CD4-positive, alpha-beta T cell treated with Interleukin-17A for 1 hour (primary cell): ENCODE data around the gene GSG1.
"Not testable (repeated sequence)": the region's sequence is repeated elsewhere in the genome, so short reads cannot be mapped to it uniquely, and the experiment has no call there.

Experiments used
- DNase-seq: peaks from one replicate; pipeline ENCODE4 v3.0.0-alpha.2; 2020

GSG1 gene

GRCh38 chr12:13088496-13088895 is 15.0 kb downstream of the GSG1 start:
- no peak for DNase-seq

GRCh38 chr12:13087766-13088165 is 15.7 kb downstream of the GSG1 start:
- DNase-seq, result no peak

GRCh38 chr12:13085968-13086686 is 17.3 kb downstream of the GSG1 start:
- no peak for DNase-seq

- DNase-seq, result no peak
Measured at GRCh38 chr12:13084898-13085640, 18.4 kb downstream of the GSG1 start.

- not testable (repeated sequence) for DNase-seq
Measured at GRCh38 chr12:13083638-13084037, 19.8 kb downstream of the GSG1 start.

GRCh38 chr12:13082861-13083260 is 20.6 kb downstream of the GSG1 start:
- no peak for DNase-seq

- DNase-seq, result no peak
Measured at GRCh38 chr12:13080266-13080665, 23.2 kb downstream of the GSG1 start.

GRCh38 chr12:13079440-13079906 is 24.0 kb downstream of the GSG1 start:
- no peak for DNase-seq

- no peak for DNase-seq
Measured at GRCh38 chr12:13075786-13076570, 27.5 kb downstream of the GSG1 start.

GRCh38 chr12:13075118-13075480 is 28.4 kb downstream of the GSG1 start:
- no peak for DNase-seq

- no peak for DNase-seq
Measured at GRCh38 chr12:13074396-13075117, 28.9 kb downstream of the GSG1 start.

GRCh38 chr12:13073173-13073572 is 30.3 kb downstream of the GSG1 start:
- DNase-seq, result no peak

GRCh38 chr12:13071305-13072280 is 31.9 kb downstream of the GSG1 start:
- DNase-seq, result no peak

GRCh38 chr12:13069380-13069779 is 34.1 kb downstream of the GSG1 start:
- no peak for DNase-seq

GRCh38 chr12:13067322-13067721 is 36.1 kb downstream of the GSG1 start:
- DNase-seq, result no peak

GRCh38 chr12:13066459-13066858 is 37.0 kb downstream of the GSG1 start:
- peak; percentile 5 for DNase-seq

GRCh38 chr12:13066014-13066413 is 37.5 kb downstream of the GSG1 start:
- DNase-seq, result no peak

GRCh38 chr12:13062669-13063068 is 40.8 kb downstream of the GSG1 start:
- DNase-seq, result no peak

- no peak for DNase-seq
Measured at GRCh38 chr12:13061377-13061776, 42.1 kb downstream of the GSG1 start.

GRCh38 chr12:13060581-13060980 is 42.9 kb downstream of the GSG1 start:
- no peak for DNase-seq

- DNase-seq, result not testable (repeated sequence)
Measured at GRCh38 chr12:13053617-13054016, 49.9 kb downstream of the GSG1 start.

- no peak for DNase-seq
Measured at GRCh38 chr12:13052421-13052820, 51.0 kb downstream of the GSG1 start.
